Trophoblast cell (in vitro differentiated cells and primary cell): ENCODE data around the gene DLGAP1.

Experiments
- DNase-seq, 2 donors: peaks; one replicate each; pipeline ENCODE4 v3.0.0-alpha.2; 2016
- H2AFZ ChIP-seq: 2 replicates; pipeline ENCODE4 v1.6.1; 2013; ENCODE audit warnings: low read length, moderate library complexity, mild to moderate bottlenecking; ENCODE audit not compliant: insufficient read depth, poor library complexity
- H2AK5ac ChIP-seq: 2 replicates; pipeline ENCODE4 v1.6.1; 2013; ENCODE audit warnings: mild to moderate bottlenecking, low read length
- H2BK120ac ChIP-seq: 2 replicates; pipeline ENCODE4 v1.6.1; 2013; ENCODE audit warnings: low read length, mild to moderate bottlenecking, moderate library complexity; ENCODE audit not compliant: insufficient read depth, poor library complexity
- H2BK12ac ChIP-seq: 2 replicates; pipeline ENCODE4 v1.6.1; 2013; ENCODE audit warnings: mild to moderate bottlenecking, low read length, moderate library complexity
- H2BK5ac ChIP-seq: 2 replicates; pipeline ENCODE4 v1.6.1; 2013; ENCODE audit warnings: low read length, low read depth, moderate library complexity, mild to moderate bottlenecking; ENCODE audit not compliant: poor library complexity
- H3K14ac ChIP-seq: 2 replicates; pipeline ENCODE4 v1.6.1; 2013; ENCODE audit warnings: mild to moderate bottlenecking, low read length
- H3K18ac ChIP-seq: 2 replicates; pipeline ENCODE4 v1.6.1; 2013; ENCODE audit warnings: mild to moderate bottlenecking, low read length
- H3K23ac ChIP-seq: 2 replicates; pipeline ENCODE4 v1.6.1; 2013; ENCODE audit warnings: low read length
- H3K27ac ChIP-seq: 2 replicates; pipeline ENCODE4 v1.5.1; 2013; ENCODE audit warnings: low read depth, mild to moderate bottlenecking, inconsistent platforms, low read length, moderate library complexity
- H3K27me3 ChIP-seq: 2 replicates; pipeline ENCODE4 v1.6.1; 2013; ENCODE audit warnings: inconsistent platforms, mild to moderate bottlenecking, low read length, moderate library complexity; ENCODE audit not compliant: insufficient read depth
- H3K36me3 ChIP-seq, 2 experiments: 1 replicate in 1 of 2; 2 replicates in 1 of 2; pipeline ENCODE4 v1.6.1; 2013; ENCODE audit warnings: low read length in 2 of 2, mild to moderate bottlenecking in 2 of 2, moderate library complexity in 1 of 2; ENCODE audit not compliant: insufficient read depth in 2 of 2, control insufficient read depth in 1 of 2
- H3K4ac ChIP-seq: 2 replicates; pipeline ENCODE4 v1.6.1; 2013; ENCODE audit warnings: low read depth, mild to moderate bottlenecking, low read length, moderate library complexity
- H3K4me1 ChIP-seq, 2 experiments: 1 replicate in 1 of 2; 2 replicates in 1 of 2; pipeline ENCODE4 v1.6.1; 2013; ENCODE audit warnings: low read length in 2 of 2, mild to moderate bottlenecking in 2 of 2, moderate library complexity in 1 of 2; ENCODE audit not compliant: insufficient read depth in 2 of 2, control insufficient read depth in 1 of 2
- H3K4me2 ChIP-seq: 2 replicates; pipeline ENCODE4 v1.6.1; 2013; ENCODE audit warnings: inconsistent platforms, mild to moderate bottlenecking, low read length, moderate library complexity
- H3K4me3 ChIP-seq: 2 replicates; pipeline ENCODE4 v1.5.1; 2013; ENCODE audit warnings: mild to moderate bottlenecking, low read depth, low read length, inconsistent platforms
- H3K79me1 ChIP-seq: one replicate; pipeline ENCODE4 v1.6.1; 2013; ENCODE audit warnings: low read length
- H3K79me2 ChIP-seq: 2 replicates; pipeline ENCODE4 v1.6.1; 2013; ENCODE audit warnings: low read length, mild to moderate bottlenecking; ENCODE audit not compliant: control insufficient read depth, insufficient read depth, poor library complexity
- H3K9ac ChIP-seq: 2 replicates; pipeline ENCODE4 v1.6.1; 2013; ENCODE audit warnings: mild to moderate bottlenecking, low read length
- H3K9me3 ChIP-seq: 2 replicates; pipeline ENCODE4 v1.6.1; 2013; ENCODE audit warnings: low read depth, mild to moderate bottlenecking, control low read depth, inconsistent platforms, low read length; ENCODE audit not compliant: insufficient read depth
- H4K12ac ChIP-seq: 2 replicates; pipeline ENCODE4 v1.6.1; 2013; ENCODE audit warnings: low read depth, mild to moderate bottlenecking, low read length, moderate library complexity
- H4K8ac ChIP-seq: 2 replicates; pipeline ENCODE4 v1.6.1; 2013; ENCODE audit warnings: low read depth, mild to moderate bottlenecking, low read length, moderate library complexity
- H4K91ac ChIP-seq: one replicate; pipeline ENCODE4 v1.6.1; 2013; ENCODE audit warnings: low read depth, mild to moderate bottlenecking, low read length, moderate library complexity
- WGBS: extraction: QIAGEN DNeasy Blood & Tissue Kit; methylation state at CpG from one replicate; pipeline ENCODE4 v1.1.7; 2013; ENCODE audit warnings: missing lambda C conversion rate; ENCODE audit not compliant: insufficient read length, insufficient coverage; ENCODE audit errors: extremely low coverage; 5-methylcytosine and 5-hydroxymethylcytosine counted together

Gene DLGAP1

GRCh38 chr18:4417714-4418113 is 37.4 kb downstream of the DLGAP1 start:
- no peak overlapping the region for H2BK120ac ChIP-seq
- H2BK12ac ChIP-seq = no peak overlapping the region
- no peak overlapping the region for H2BK5ac ChIP-seq
- no peak overlapping the region for H2AFZ ChIP-seq
- no CpG with 5 or more reads among the region's 4 CpGs for WGBS
- H3K27ac ChIP-seq = no peak overlapping the region
- no peaks in the 10 kb centered on the region for H3K9me3 ChIP-seq
- H3K4me1 ChIP-seq = no peaks in the 10 kb centered on the region
- H3K79me1 ChIP-seq = no peaks in the 10 kb centered on the region
- H4K8ac ChIP-seq = no peak overlapping the region
- no peaks in the 10 kb centered on the region for H3K79me2 ChIP-seq
- no peak overlapping the region for H2AK5ac ChIP-seq
- H3K23ac ChIP-seq = no peak overlapping the region
- H4K91ac ChIP-seq = no peak overlapping the region
- H3K14ac ChIP-seq = no peak overlapping the region
- no peak overlapping the region for H3K4me2 ChIP-seq
- no peak overlapping the region for H3K9ac ChIP-seq
- no peaks in the 10 kb centered on the region for H3K27me3 ChIP-seq
- no peak overlapping the region for H3K18ac ChIP-seq
- no peak overlapping the region for H3K4me3 ChIP-seq
- H3K4ac ChIP-seq = no peak overlapping the region
- H3K36me3 ChIP-seq = no peaks in the 10 kb centered on the region
- no peak for DNase-seq
- no peak overlapping the region for H4K12ac ChIP-seq

GRCh38 chr18:4416976-4417375 is 38.1 kb downstream of the DLGAP1 start:
- Histone ChIP-seq H3K4ac (no peak overlapping the region), H2BK12ac (no peak overlapping the region), H3K36me3 (no peaks in the 10 kb centered on the region), H3K23ac (no peak overlapping the region), H2AFZ (no peak overlapping the region), H3K4me2 (no peak overlapping the region), H4K8ac (no peak overlapping the region), H3K27ac (no peak overlapping the region), H3K27me3 (no peaks in the 10 kb centered on the region), H3K9ac (no peak overlapping the region), H3K79me2 (no peaks in the 10 kb centered on the region), H3K79me1 (no peaks in the 10 kb centered on the region), H4K91ac (no peak overlapping the region), H4K12ac (no peak overlapping the region), H2BK120ac (no peak overlapping the region), H3K18ac (no peak overlapping the region), H3K14ac (no peak overlapping the region), H2BK5ac (no peak overlapping the region), H2AK5ac (no peak overlapping the region), H3K4me3 (no peak overlapping the region), H3K4me1 (no peaks in the 10 kb centered on the region), H3K9me3 (no peaks in the 10 kb centered on the region)
- DNase-seq = no peak
- WGBS = no CpG with 5 or more reads among the region's 1 CpG

GRCh38 chr18:4412286-4412685 is 42.8 kb downstream of the DLGAP1 start:
- Histone ChIP-seq H2BK5ac (no peak overlapping the region), H3K4me2 (no peak overlapping the region), H3K9ac (no peak overlapping the region), H2AK5ac (no peak overlapping the region), H4K91ac (no peak overlapping the region), H4K8ac (no peak overlapping the region), H3K79me2 (no peaks in the 10 kb centered on the region), H4K12ac (no peak overlapping the region), H3K23ac (no peak overlapping the region), H3K27me3 (no peaks in the 10 kb centered on the region), H3K14ac (no peak overlapping the region), H3K18ac (no peak overlapping the region), H3K4me1 (no peaks in the 10 kb centered on the region), H3K9me3 (no peaks in the 10 kb centered on the region), H2AFZ (no peak overlapping the region), H3K4ac (no peak overlapping the region), H2BK12ac (no peak overlapping the region), H3K79me1 (no peaks in the 10 kb centered on the region), H3K36me3 (no peaks in the 10 kb centered on the region), H2BK120ac (no peak overlapping the region), H3K4me3 (no peak overlapping the region), H3K27ac (no peak overlapping the region)
- no peak for DNase-seq

DNA sequence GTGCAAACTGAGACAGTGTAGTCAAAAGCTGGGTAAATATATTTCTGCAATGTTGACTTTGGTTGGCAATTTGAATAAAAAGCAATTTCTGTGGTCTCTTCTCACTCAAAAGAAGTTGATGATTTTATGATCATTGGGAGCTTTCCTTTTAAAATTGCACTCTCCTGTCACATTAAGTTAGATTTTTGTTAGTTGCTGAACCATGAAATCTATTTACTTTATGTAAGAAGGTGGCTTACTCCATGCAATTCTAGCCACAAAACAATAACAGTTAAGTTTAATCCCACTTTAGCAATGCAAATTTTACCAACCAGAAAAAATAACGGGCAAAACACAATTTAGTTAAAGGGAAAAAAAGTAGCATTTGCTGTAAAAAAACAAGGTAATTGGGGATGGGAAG is 48.3 kb downstream of the DLGAP1 start:
- no peak overlapping the region for H3K14ac ChIP-seq
- no peak overlapping the region for H3K23ac ChIP-seq
- H3K18ac ChIP-seq = no peak overlapping the region
- no peak for DNase-seq
- no peak overlapping the region for H3K4me3 ChIP-seq
- H3K9me3 ChIP-seq = no peaks in the 10 kb centered on the region
- H2BK5ac ChIP-seq = no peak overlapping the region
- H3K27ac ChIP-seq = no peak overlapping the region
- H4K8ac ChIP-seq = no peak overlapping the region
- H2AK5ac ChIP-seq = no peak overlapping the region
- no peak overlapping the region for H2BK120ac ChIP-seq
- no peaks in the 10 kb centered on the region for H3K4me1 ChIP-seq
- H3K9ac ChIP-seq = no peak overlapping the region
- WGBS = no CpG with 5 or more reads among the region's 1 CpG
- no peak overlapping the region for H4K12ac ChIP-seq
- no peaks in the 10 kb centered on the region for H3K36me3 ChIP-seq
- H3K79me1 ChIP-seq = no peaks in the 10 kb centered on the region
- H3K4me2 ChIP-seq = no peak overlapping the region
- H3K4ac ChIP-seq = no peak overlapping the region
- no peak overlapping the region for H2BK12ac ChIP-seq
- no peaks in the 10 kb centered on the region for H3K79me2 ChIP-seq
- H3K27me3 ChIP-seq = no peaks in the 10 kb centered on the region
- H4K91ac ChIP-seq = no peak overlapping the region
- no peak overlapping the region for H2AFZ ChIP-seq

DNA sequence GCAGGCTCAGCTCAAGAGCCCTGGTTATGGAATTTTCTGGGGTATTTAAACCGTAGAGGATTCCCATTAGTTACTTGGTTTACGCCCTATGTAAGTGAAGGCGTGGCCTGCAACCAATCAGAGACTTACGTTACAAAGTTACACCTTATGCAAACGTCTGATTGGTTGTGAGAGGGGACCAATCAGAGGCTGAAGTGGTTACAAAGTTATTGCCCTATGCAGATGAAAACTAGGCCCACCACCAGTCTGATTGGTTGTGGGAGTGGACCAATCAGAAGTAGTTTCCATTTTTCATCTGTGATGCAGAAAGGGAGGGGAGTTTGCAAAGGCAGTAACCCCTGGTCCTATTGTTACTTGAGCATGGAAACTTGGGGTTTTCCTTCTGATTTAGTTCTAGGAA is 49.1 kb downstream of the DLGAP1 start:
- Histone ChIP-seq H2BK120ac (no peak overlapping the region), H4K91ac (no peak overlapping the region), H3K14ac (no peak overlapping the region), H3K9me3 (no peaks in the 10 kb centered on the region), H3K79me2 (no peaks in the 10 kb centered on the region), H3K18ac (no peak overlapping the region), H3K23ac (no peak overlapping the region), H4K8ac (no peak overlapping the region), H2BK12ac (no peak overlapping the region), H3K27ac (no peak overlapping the region), H2BK5ac (no peak overlapping the region), H3K4me2 (no peak overlapping the region), H3K79me1 (no peaks in the 10 kb centered on the region), H3K9ac (no peak overlapping the region), H2AFZ (no peak overlapping the region), H3K4me1 (no peaks in the 10 kb centered on the region), H2AK5ac (no peak overlapping the region), H3K4ac (no peak overlapping the region), H3K4me3 (no peak overlapping the region), H3K36me3 (no peaks in the 10 kb centered on the region), H3K27me3 (no peaks in the 10 kb centered on the region), H4K12ac (no peak overlapping the region)
- no peak for DNase-seq
- WGBS = no CpG with 5 or more reads among the region's 5 CpGs
